Erythroblast (primary cell): ENCODE results near the gene RXRG.

Experiments
- GATA1 ChIP-seq: IDR thresholded peaks from 2 replicates; pipeline ENCODE4 v1.6.1; 2011; ENCODE audit warnings: low read depth, mild to moderate bottlenecking, control low read depth, low read length, moderate library complexity
- POLR2A ChIP-seq: IDR thresholded peaks from 2 replicates; pipeline ENCODE4 v1.6.1; 2011; ENCODE audit warnings: mild to moderate bottlenecking, low read length

DNA sequence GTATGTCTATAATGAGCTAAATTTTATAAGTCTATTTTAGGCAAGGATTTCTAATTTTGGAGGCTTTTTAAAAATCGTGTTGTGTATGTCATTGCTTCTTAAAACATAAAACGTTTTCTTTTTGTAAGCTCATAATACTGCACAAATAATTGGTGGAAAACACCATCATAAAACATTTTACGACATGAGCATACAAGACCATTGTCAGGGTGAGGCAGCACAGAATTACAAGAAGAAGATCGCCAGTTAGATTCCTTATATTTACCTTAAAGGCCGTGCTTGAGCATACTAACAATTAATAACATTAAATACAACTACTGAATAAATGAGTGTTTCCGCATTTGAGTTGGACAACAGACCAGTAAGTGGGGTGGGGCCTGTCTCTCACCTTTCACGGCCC lies 69.3 kb downstream of the RXRG start:
- TF ChIP-seq POLR2A (no peak), GATA1 (no peak)
